ENCODE measurements around the gene IL11RA. TPM values are rescaled to one million over a fixed set of nuclear protein-coding genes. Genes with fewer than 3 reads are reported as not detected.
A peak's percentile ranks its signal among the peaks of the same experiment; 100 is the strongest.

The IL11RA gene
- total and polyA plus RNA-seq, 8 donors = 4.4 to 57.4 (median 22.7) TPM

DNA sequence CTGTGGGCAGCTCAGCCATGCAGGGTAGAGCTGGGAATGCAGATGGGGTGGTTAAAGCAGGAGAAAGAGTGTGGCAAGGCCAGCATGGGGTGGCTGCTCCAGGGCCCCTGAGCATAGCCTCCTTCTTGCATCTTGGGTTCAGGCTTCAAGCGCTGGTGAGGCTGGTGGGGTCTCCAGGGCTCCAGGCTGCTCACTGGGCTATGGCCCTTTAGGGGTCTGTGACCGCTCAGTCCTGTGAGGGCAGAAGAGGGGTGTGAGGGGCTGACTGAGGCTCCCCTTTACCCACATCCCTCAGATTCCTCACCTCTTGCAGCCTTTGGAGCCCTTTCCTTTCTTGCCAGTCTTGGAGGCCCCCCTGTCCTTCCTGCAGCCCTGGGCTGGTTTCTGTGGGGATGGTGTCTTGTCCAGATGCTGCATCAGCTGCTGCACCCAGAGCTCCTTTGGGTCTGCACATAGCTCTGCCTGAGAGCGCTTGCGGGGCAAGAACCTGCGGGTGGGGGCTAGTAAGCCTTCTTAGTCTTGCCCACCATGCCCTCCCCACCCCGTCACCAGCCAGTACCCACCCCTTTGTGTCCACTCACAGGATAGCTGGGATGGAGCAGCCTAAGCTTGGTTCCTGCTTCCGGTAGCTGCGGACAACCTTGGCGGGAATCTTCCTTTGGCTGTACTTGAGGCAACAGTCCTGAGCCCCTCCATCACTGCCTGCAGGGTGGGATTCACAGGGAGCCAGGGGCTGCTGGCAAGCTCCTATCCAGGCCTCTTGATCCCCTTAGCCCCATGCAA is 57.4 kb downstream of the IL11RA start:
- no peaks in the 10 kb centered on the region for H3K27me3 ChIP-seq
- H3K36me3 ChIP-seq = no peaks in the 10 kb centered on the region
- TF ChIP-seq, protein P1, sequence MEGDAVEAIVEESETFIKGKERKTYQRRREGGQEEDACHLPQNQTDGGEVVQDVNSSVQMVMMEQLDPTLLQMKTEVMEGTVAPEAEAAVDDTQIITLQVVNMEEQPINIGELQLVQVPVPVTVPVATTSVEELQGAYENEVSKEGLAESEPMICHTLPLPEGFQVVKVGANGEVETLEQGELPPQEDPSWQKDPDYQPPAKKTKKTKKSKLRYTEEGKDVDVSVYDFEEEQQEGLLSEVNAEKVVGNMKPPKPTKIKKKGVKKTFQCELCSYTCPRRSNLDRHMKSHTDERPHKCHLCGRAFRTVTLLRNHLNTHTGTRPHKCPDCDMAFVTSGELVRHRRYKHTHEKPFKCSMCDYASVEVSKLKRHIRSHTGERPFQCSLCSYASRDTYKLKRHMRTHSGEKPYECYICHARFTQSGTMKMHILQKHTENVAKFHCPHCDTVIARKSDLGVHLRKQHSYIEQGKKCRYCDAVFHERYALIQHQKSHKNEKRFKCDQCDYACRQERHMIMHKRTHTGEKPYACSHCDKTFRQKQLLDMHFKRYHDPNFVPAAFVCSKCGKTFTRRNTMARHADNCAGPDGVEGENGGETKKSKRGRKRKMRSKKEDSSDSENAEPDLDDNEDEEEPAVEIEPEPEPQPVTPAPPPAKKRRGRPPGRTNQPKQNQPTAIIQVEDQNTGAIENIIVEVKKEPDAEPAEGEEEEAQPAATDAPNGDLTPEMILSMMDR (IDR thresholded peaks at IDR 0.05) = no peak
- TF ChIP-seq POLR2AphosphoS5 (IDR thresholded peaks at IDR 0.05) (no peak), POLR2A (IDR thresholded peaks at IDR 0.05) (no peak), EP300 (IDR thresholded peaks at IDR 0.05) (no peak)
- no peak overlapping the region for H3K4me3 ChIP-seq
- H3K9me3 ChIP-seq = no peaks in the 10 kb centered on the region
- WGBS, 5 donors = 88 to 98% (median 95%) methylated on average over 8 to 9 of the region's 9 CpGs
- intact Hi-C loops (cut with DNase I; ENCODE audit: low total_unique reads) = no loop called here
- H3K4me1 ChIP-seq = peaks cover 3 to 15% (median 7%) of the 10 kb centered on the region in 4 donors
- no peak overlapping the region for H3K27ac ChIP-seq
- DNase-seq = no peak

- Histone ChIP-seq H3K4me3 (no peak within 1 kb of the TSS), H3K4me1 (peaks cover 3 to 20% (median 7%) of the 10 kb centered on the region in 4 donors), H3K36me3 (no peaks in the 10 kb centered on the region), H3K27ac (peak within 1 kb of the TSS in 1 of 5 donors; percentile 14), H3K27me3 (no peaks in the 10 kb centered on the region), H3K9me3 (no peaks in the 10 kb centered on the region)
- TF ChIP-seq, protein P1 (IDR thresholded peaks at IDR 0.05) = no peak
- TF ChIP-seq EP300 (IDR thresholded peaks at IDR 0.05) (no peak), POLR2AphosphoS5 (IDR thresholded peaks at IDR 0.05) (no peak), POLR2A (IDR thresholded peaks at IDR 0.05) (no peak)
- DNase-seq = peak; percentile 77 to 83
- intact Hi-C loops (cut with DNase I; ENCODE audit: low total_unique reads) = no loop called here
- WGBS, 5 donors = 33 to 51% (median 43%) methylated on average over 2 of the region's 2 CpGs
These were observed 58.0 kb downstream of the IL11RA start, which contains the start of gene CCL21 for GRCh38 chr9:34710023-34710422. TSS of gene CCL21 (minus strand) at chr9:34710136. CDS start at chr9:34710066, 70 bp downstream.

Small RNA genes lying within 50 kb of the gene (small RNA-seq; reads per million reads assigned to genes)
- gene CCL27 = 0 reads per million in 4 donors

Other genes starting within 250 kb of the IL11RA start
- gene FAM219A, start 193.6 kb upstream of the IL11RA start, total RNA-seq = 10 to 100 TPM in 2 of 5 donors, 1 to 10 TPM in 3; 2.3 to 12.1 (median 8.7) TPM
- gene FAM219A, start 193.6 kb upstream of the IL11RA start, polyA plus RNA-seq = 10 to 100 TPM in 1 of 3 donors, 1 to 10 TPM in 2; 4.1 to 10.1 (median 5.1) TPM
- 1 to 10 TPM in 1 of 5 donors, not detected in 4; 1.0 TPM for gene DNAI1, start 193.4 kb upstream of the IL11RA start, total RNA-seq
- gene DNAI1, start 193.4 kb upstream of the IL11RA start, polyA plus RNA-seq = under 1 TPM in 1 of 3 donors, not detected in 2; 0.31 TPM
- gene ENHO, start 129.2 kb upstream of the IL11RA start, total RNA-seq = 10 to 100 TPM in 1 of 5 donors, 1 to 10 TPM in 2, not detected in 2; 1.2 to 17.8 (median 5.0) TPM
- 10 to 100 TPM in 2 of 3 donors, 1 to 10 TPM in 1; 3.3 to 63.8 (median 29.7) TPM for gene ENHO, start 129.2 kb upstream of the IL11RA start, polyA plus RNA-seq
- gene CNTFR, start 62.5 kb upstream of the IL11RA start, total RNA-seq = 10 to 100 TPM in 1 of 5 donors, 1 to 10 TPM in 3, not detected in 1; 2.4 to 15.8 (median 3.1) TPM
- gene CNTFR, start 62.5 kb upstream of the IL11RA start, polyA plus RNA-seq = 1 to 10 TPM; 2.2 to 4.1 (median 2.9) TPM
- 10 to 100 TPM in 4 of 5 donors, 1 to 10 TPM in 1; 2.9 to 49.5 (median 16.5) TPM for gene RPP25L, start 40.1 kb upstream of the IL11RA start, total RNA-seq
- gene RPP25L, start 40.1 kb upstream of the IL11RA start, polyA plus RNA-seq = 10 to 100 TPM; 28.9 to 40.4 (median 37.9) TPM
- 10 to 100 TPM in 4 of 5 donors, 1 to 10 TPM in 1; 9.3 to 55.4 (median 23.7) TPM for gene DCTN3, start 31.7 kb upstream of the IL11RA start, total RNA-seq
- gene DCTN3, start 31.7 kb upstream of the IL11RA start, polyA plus RNA-seq = 100 to 1,000 TPM in 1 of 3 donors, 10 to 100 TPM in 2; 81.0 to 107 (median 97.5) TPM
- gene ARID3C, start 23.1 kb upstream of the IL11RA start, total RNA-seq = not detected
- not detected for gene ARID3C, start 23.1 kb upstream of the IL11RA start, polyA plus RNA-seq
- 100 to 1,000 TPM in 1 of 5 donors, 10 to 100 TPM in 4; 20.0 to 124 (median 64.3) TPM for gene SIGMAR1, start 14.4 kb upstream of the IL11RA start, total RNA-seq
- gene SIGMAR1, start 14.4 kb upstream of the IL11RA start, polyA plus RNA-seq = 10 to 100 TPM; 19.9 to 46.8 (median 25.5) TPM
- 100 to 1,000 TPM in 2 of 5 donors, 10 to 100 TPM in 3; 28.8 to 148 (median 87.8) TPM for gene GALT, start 5.5 kb upstream of the IL11RA start, total RNA-seq
- 10 to 100 TPM; 17.4 to 33.1 (median 20.5) TPM for gene GALT, start 5.5 kb upstream of the IL11RA start, polyA plus RNA-seq
- gene CCL27, start 10.5 kb downstream of the IL11RA start, total RNA-seq = 1 to 10 TPM in 1 of 5 donors, not detected in 4; 1.3 TPM
- gene CCL27, start 10.5 kb downstream of the IL11RA start, polyA plus RNA-seq = under 1 TPM in 1 of 3 donors, not detected in 2; 0.58 TPM
- 1 to 10 TPM in 2 of 5 donors, not detected in 3; 4.4 to 8.1 TPM for gene CCL19, start 39.1 kb downstream of the IL11RA start, total RNA-seq
- gene CCL19, start 39.1 kb downstream of the IL11RA start, polyA plus RNA-seq = 10 to 100 TPM in 1 of 3 donors, 1 to 10 TPM in 2; 4.3 to 24.1 (median 7.8) TPM
- gene CCL21, start 58.0 kb downstream of the IL11RA start, total RNA-seq = 10 to 100 TPM in 3 of 5 donors, 1 to 10 TPM in 1, not detected in 1; 1.7 to 51.3 (median 29.7) TPM
- gene CCL21, start 58.0 kb downstream of the IL11RA start, polyA plus RNA-seq = 10 to 100 TPM; 10.8 to 29.9 (median 23.4) TPM

Measured in stomach (tissue), 9 donors.